ENCODE data around the gene GPR171.

The GPR171 gene

GRCh38 chr3:151213881-151214280, 10.9 kb upstream of the GPR171 start:
- DNase-seq: no peak

GRCh38 chr3:151213151-151213550, 10.1 kb upstream of the GPR171 start:
- peak in 1 of 2 donors; percentile 20 for DNase-seq

- DNase-seq: peak in 1 of 2 donors; percentile 41
Observed at GRCh38 chr3:151210676-151211381, 7.8 kb upstream of the GPR171 start.

- DNase-seq: no peak
Observed at GRCh38 chr3:151209654-151210053, 6.6 kb upstream of the GPR171 start.

- no peak for DNase-seq
Observed at GRCh38 chr3:151206201-151206600, 3.2 kb upstream of the GPR171 start.

GRCh38 chr3:151205482-151205881, 2.5 kb upstream of the GPR171 start:
- no peak for DNase-seq

- DNase-seq: no peak
Observed at GRCh38 chr3:151204530-151205402, 1.8 kb upstream of the GPR171 start.

- DNase-seq: no peak
Observed at GRCh38 chr3:151201051-151201730, 1.8 kb downstream of the GPR171 start.

GRCh38 chr3:151200586-151200985, 2.4 kb downstream of the GPR171 start:
- DNase-seq: no peak

- DNase-seq: no peak
Observed at GRCh38 chr3:151199554-151200438, 3.2 kb downstream of the GPR171 start.

- no peak for DNase-seq
Observed at GRCh38 chr3:151198849-151199248, 4.2 kb downstream of the GPR171 start.

GRCh38 chr3:151197981-151198767, 4.8 kb downstream of the GPR171 start:
- DNase-seq: no peak

- DNase-seq: no peak
Observed at GRCh38 chr3:151197228-151197627, 5.8 kb downstream of the GPR171 start.

- no peak for DNase-seq
Observed at GRCh38 chr3:151196434-151196833, 6.6 kb downstream of the GPR171 start.

GRCh38 chr3:151195826-151196225, 7.2 kb downstream of the GPR171 start:
- no peak for DNase-seq

- DNase-seq: no peak
Observed at GRCh38 chr3:151192545-151192944, 10.5 kb downstream of the GPR171 start.

GRCh38 chr3:151191095-151191494, 11.9 kb downstream of the GPR171 start:
- DNase-seq: no peak

- DNase-seq: peak; percentile 70 to 73
Observed at GRCh38 chr3:151183265-151183671, 19.7 kb downstream of the GPR171 start.

GRCh38 chr3:151182349-151183079, 20.5 kb downstream of the GPR171 start:
- peak; percentile 36 to 53 for DNase-seq

GRCh38 chr3:151178208-151178845, 24.7 kb downstream of the GPR171 start:
- DNase-seq: no peak

Measured in inflammatory macrophage (primary cell).